MM.1S (cell line): ENCODE results near the gene ERAS.

ENCODE experiments used
- DNase-seq: peaks from one replicate; pipeline ENCODE4 v3.0.0-alpha.2; 2015
- H2AFZ ChIP-seq: fragments of 300-600 bp; sonication (generic); 2 replicates; pipeline ENCODE4 v1.6.0; 2016; ENCODE audit warnings: antibody characterized with exemption, low read length
- H3F3A ChIP-seq: fragments of 300-600 bp; sonication (generic); 2 replicates; pipeline ENCODE4 v1.6.1; 2016; ENCODE audit warnings: mild to moderate bottlenecking, antibody characterized with exemption, low read length, moderate library complexity, mixed read lengths; ENCODE audit not compliant: insufficient read depth
- H3K27ac ChIP-seq: fragments of 300-600 bp; sonication (generic); 2 replicates; pipeline ENCODE4 v1.5.1; 2016; ENCODE audit warnings: mild to moderate bottlenecking, low read length
- H3K27me3 ChIP-seq: fragments of 300-600 bp; sonication (generic); replicated peaks from 2 replicates; pipeline ENCODE4 v1.6.0; 2016; ENCODE audit warnings: low read length; ENCODE audit not compliant: insufficient read depth
- H3K36me3 ChIP-seq: fragments of 300-600 bp; sonication (generic); replicated peaks from 2 replicates; pipeline ENCODE4 v1.6.1; 2016; ENCODE audit warnings: mild to moderate bottlenecking, low read length, mixed read lengths; ENCODE audit not compliant: insufficient read depth
- H3K4me1 ChIP-seq: fragments of 300-600 bp; sonication (generic); 2 replicates; pipeline ENCODE4 v1.6.1; 2016; ENCODE audit warnings: low read length, mixed read lengths
- H3K4me2 ChIP-seq: fragments of 300-600 bp; sonication (generic); 2 replicates; pipeline ENCODE4 v1.6.0; 2016; ENCODE audit warnings: low read depth, low read length
- H3K4me3 ChIP-seq: fragments of 300-600 bp; sonication (generic); 2 replicates; pipeline ENCODE4 v1.5.1; 2016; ENCODE audit warnings: low read length, mixed read lengths
- H3K79me2 ChIP-seq: fragments of 300-600 bp; sonication (generic); 2 replicates; pipeline ENCODE4 v1.6.1; 2016; ENCODE audit warnings: mixed run types, low read length, mixed read lengths
- H3K9ac ChIP-seq: fragments of 300-600 bp; sonication (generic); 2 replicates; pipeline ENCODE4 v1.6.1; 2016; ENCODE audit warnings: low read length, mixed read lengths
- H3K9me2 ChIP-seq: fragments of 300-600 bp; sonication (generic); replicated peaks from 2 replicates; pipeline ENCODE4 v1.6.1; 2016; ENCODE audit warnings: mild to moderate bottlenecking, low read length, mixed read lengths; ENCODE audit not compliant: insufficient read depth
- H3K9me3 ChIP-seq: fragments of 300-600 bp; sonication (generic); replicated peaks from 2 replicates; pipeline ENCODE4 v1.6.1; 2016; ENCODE audit warnings: mild to moderate bottlenecking, low read length, mixed read lengths; ENCODE audit not compliant: insufficient read depth
- H4K20me1 ChIP-seq: fragments of 300-600 bp; sonication (generic); 2 replicates; pipeline ENCODE4 v1.6.1; 2016; ENCODE audit warnings: mild to moderate bottlenecking, low read length, moderate library complexity, mixed read lengths; ENCODE audit not compliant: insufficient read depth
- CTCF ChIP-seq: fragments of 300-600 bp; sonication (generic); IDR thresholded peaks from 2 replicates; pipeline ENCODE4 v1.5.1; 2016; ENCODE audit warnings: antibody characterized with exemption, low read length, mixed read lengths
- EZH2 ChIP-seq: fragments of 300-600 bp; sonication (generic); optimal IDR thresholded peaks from 2 replicates; pipeline ENCODE3; 2017; ENCODE audit warnings: low read depth, mild to moderate bottlenecking, antibody characterized with exemption, low read length, mixed read lengths
- EZH2phosphoT487 ChIP-seq: fragments of 300-600 bp; sonication (generic); IDR thresholded peaks from 2 replicates; pipeline ENCODE4 v1.6.1; 2018; ENCODE audit warnings: antibody characterized with exemption, low read length

Gene ERAS

DNA sequence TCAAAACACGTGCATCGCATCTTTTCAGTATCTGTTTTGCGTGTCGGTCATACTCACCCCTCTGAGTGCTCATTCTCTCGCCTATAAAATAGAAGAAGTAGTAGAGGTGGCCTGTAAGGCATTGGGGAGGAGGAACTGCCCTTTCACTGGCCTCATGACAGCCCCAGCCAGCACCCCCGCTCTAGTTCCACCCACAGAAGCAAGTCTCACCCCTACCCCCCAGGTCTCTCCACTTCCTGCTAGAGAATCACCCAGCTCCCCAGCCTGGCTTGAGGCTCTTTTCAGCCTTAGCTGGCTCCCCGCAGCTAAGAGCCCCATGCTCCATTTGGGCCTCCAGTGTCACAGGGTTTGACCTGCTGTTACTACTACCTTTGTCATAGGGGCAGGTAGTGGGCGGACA is 12.7 kb upstream of the ERAS start:
- Histone ChIP-seq H3K36me3 (no peaks in the 10 kb centered on the region), H3K4me3 (no peak overlapping the region), H2AFZ (no peak overlapping the region), H3K79me2 (no peaks in the 10 kb centered on the region), H4K20me1 (no peaks in the 10 kb centered on the region), H3K4me1 (no peaks in the 10 kb centered on the region), H3K9me2 (no peaks in the 10 kb centered on the region), H3K27ac (no peak overlapping the region), H3K27me3 (no peaks in the 10 kb centered on the region), H3K9me3 (no peaks in the 10 kb centered on the region), H3K4me2 (no peak overlapping the region), H3F3A (no peaks in the 10 kb centered on the region), H3K9ac (no peak overlapping the region)
- DNase-seq, result no peak
- TF ChIP-seq EZH2 (no peak), CTCF (no peak), EZH2phosphoT487 (no peak)

- H3K4me3 ChIP-seq, result no peak overlapping the region
- no peaks in the 10 kb centered on the region for H3F3A ChIP-seq
- TF ChIP-seq CTCF (no peak), EZH2phosphoT487 (no peak), EZH2 (no peak)
- H3K9ac ChIP-seq, result no peak overlapping the region
- no peak for DNase-seq
- H3K79me2 ChIP-seq, result no peaks in the 10 kb centered on the region
- H3K4me2 ChIP-seq, result no peak overlapping the region
- no peaks in the 10 kb centered on the region for H4K20me1 ChIP-seq
- H3K36me3 ChIP-seq, result no peaks in the 10 kb centered on the region
- H3K4me1 ChIP-seq, result no peaks in the 10 kb centered on the region
- H3K27ac ChIP-seq, result no peak overlapping the region
- H3K9me2 ChIP-seq, result no peaks in the 10 kb centered on the region
- no peaks in the 10 kb centered on the region for H3K9me3 ChIP-seq
- no peak overlapping the region for H2AFZ ChIP-seq
- H3K27me3 ChIP-seq, result no peaks in the 10 kb centered on the region
Observed at GRCh38 chrX:48814722-48815121, 11.6 kb upstream of the ERAS start.

- H3K27ac ChIP-seq, result no peak overlapping the region
- no peaks in the 10 kb centered on the region for H3K4me1 ChIP-seq
- DNase-seq, result no peak
- H3K4me2 ChIP-seq, result no peak overlapping the region
- H3K9me2 ChIP-seq, result no peaks in the 10 kb centered on the region
- no peak overlapping the region for H3K4me3 ChIP-seq
- no peaks in the 10 kb centered on the region for H3F3A ChIP-seq
- H3K36me3 ChIP-seq, result no peaks in the 10 kb centered on the region
- H3K79me2 ChIP-seq, result no peaks in the 10 kb centered on the region
- H4K20me1 ChIP-seq, result no peaks in the 10 kb centered on the region
- TF ChIP-seq EZH2phosphoT487 (no peak), CTCF (no peak), EZH2 (no peak)
- no peak overlapping the region for H3K9ac ChIP-seq
- H3K27me3 ChIP-seq, result no peaks in the 10 kb centered on the region
- H3K9me3 ChIP-seq, result no peaks in the 10 kb centered on the region
- no peak overlapping the region for H2AFZ ChIP-seq
Observed at GRCh38 chrX:48815266-48815665, 11.0 kb upstream of the ERAS start.
